Inferior parietal cortex (tissue), 1 donor: ENCODE measurements around the gene CNTN3.

Experiments used
- DNase-seq: peaks from one replicate; pipeline ENCODE4 v3.0.0-alpha.2; 2016; ENCODE audit errors: extremely low spot score

Gene CNTN3

DNA sequence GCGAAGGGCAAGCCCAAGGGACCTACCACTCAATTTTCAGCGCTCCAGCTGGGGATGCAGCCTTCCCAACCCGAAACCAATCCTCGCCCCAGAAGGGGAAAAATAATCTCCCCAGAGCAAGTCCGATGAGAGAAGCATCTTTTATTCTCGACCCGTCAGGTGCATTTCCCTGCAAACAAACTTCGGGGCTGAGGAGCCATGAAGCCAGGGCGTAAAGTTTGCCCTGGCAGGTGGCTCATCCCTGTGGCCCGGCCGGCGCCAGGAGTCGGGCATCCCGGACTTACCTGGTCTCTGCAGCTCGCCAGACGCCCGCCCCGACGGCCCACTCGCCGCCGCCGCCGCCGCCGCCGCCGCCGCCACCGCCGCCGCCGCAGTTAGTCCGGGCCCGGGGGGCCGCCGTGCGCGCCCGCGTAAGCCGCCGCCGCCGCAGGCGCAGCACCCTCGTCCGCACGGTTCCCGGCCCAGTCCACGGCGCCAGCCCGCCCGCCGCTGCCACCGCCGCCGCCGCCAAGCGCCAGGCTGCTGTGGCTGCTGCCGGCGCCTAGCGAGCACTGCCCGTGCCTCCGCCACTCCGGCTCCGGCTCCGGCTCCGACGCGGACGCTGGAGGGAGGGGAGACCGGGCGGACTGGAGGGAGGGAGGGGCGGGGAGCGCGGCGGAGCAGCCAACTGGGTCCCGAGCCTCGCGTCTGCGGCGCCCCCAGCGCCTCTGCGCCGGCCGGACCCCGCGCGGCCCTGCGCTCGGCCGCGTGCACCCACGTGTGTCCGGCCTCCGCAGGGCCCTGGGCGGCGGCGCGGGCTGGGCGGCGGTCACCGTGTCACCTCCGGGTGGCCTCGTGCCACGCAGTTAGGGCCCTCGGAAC, at the start of gene CNTN3:
CNTN3 (minus strand) TSS at position 553 of the 861 bp plus-strand sequence. CDS start 93,547 bp downstream, outside the sequence.
- no peak for DNase-seq

GRCh38 chr3:74663178-74663577, 48.7 kb upstream of the CNTN3 start:
- no peak for DNase-seq

GRCh38 chr3:74661672-74662071, 47.2 kb upstream of the CNTN3 start:
- no peak for DNase-seq

- DNase-seq, result no peak
Measured at GRCh38 chr3:74651885-74652284, 37.4 kb upstream of the CNTN3 start.

DNA sequence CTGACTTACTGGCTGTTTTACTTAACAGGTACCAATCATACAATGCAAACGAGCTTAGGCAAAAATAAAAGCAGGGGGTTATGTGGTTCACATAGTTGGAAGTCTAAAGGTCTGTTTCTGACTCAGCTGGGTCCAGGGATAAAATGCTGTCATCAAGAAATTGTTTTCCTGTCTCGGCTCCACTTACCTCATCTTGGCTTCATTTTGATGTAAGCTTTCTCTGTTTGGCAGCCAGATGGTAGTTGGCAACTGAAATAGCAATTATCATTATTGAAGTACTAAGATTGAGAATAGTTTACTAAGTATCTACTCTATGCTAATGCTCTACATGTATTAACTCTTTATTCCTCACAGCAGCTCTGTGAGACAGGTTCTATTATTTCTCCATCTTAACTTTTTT, 36.8 kb upstream of the CNTN3 start:
- DNase-seq, result no peak

DNA sequence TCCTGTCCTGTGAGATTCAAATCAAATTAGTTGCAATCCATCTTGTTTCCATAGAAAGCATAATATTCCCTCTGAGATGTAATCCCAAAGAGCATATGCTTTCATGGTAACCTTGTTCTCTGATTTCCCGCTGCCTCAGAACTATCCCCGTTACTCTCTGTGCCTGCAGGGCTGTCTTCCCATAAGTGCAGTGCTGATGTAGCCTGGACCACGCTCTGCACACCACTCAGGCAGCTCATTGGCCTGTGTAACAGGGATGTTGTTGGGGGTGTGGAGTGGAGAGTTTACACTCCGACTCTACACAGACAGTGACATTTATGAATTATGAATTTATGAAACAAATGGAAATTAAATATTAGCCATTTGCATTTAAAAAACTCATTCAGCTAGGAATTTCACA, 33.6 kb upstream of the CNTN3 start:
- DNase-seq, result no peak

DNA sequence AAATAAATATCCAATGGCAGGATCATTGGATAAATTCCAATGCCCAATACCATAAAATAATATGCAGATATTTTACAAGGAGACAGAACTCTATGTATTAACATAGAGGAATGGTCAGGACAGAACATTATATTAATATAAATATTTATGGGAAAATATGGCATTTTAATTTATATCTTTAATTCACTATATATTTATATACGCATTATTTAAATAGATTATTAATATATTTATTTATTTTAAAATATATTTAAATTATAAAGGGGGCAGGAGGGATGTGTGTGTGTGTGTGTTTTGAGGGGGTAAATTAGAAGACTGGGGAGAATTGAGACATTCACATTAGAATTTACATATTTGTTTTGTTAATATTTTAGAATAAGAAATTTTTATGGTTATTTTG, 31.6 kb upstream of the CNTN3 start:
- DNase-seq, result no peak

- DNase-seq, result no peak
Measured at GRCh38 chr3:74643636-74644035, 29.2 kb upstream of the CNTN3 start.

DNA sequence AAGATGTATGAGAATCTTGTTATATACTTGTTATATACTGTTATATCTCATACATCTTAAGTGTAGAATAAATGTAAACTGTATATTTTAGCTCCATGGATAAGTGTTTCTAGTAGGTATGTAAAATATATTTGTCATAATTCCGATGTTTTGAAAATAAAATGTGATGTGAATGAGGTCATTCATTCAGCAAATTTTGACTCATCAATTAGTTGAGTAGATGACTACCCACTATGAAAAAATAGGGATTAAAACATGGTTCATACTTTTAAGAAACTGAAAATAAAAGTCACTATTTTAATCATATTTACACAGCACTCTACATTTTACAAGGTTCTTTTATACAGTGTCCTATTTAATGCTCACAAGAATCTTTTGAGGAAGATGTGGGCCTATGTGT, 28.4 kb upstream of the CNTN3 start:
- DNase-seq, result no peak

GRCh38 chr3:74640211-74640610, 25.8 kb upstream of the CNTN3 start:
- no peak for DNase-seq

DNA sequence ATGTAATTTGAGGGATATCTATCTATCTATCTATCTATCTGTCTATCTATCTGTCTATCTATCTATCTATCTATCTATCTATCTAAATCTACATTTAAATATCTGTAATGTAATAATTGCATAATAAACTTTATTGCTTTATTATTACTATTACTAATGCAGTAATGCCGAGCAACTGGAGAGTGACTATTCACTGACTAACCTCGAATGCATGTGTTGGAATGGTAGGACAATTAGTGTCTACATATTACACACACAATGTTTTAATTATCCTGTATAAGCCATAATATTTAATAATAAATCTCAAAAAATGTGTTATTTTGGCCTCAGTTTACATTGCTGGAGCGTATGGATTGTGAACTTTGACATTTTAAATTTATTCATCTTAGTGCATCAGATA, 25.2 kb upstream of the CNTN3 start:
- DNase-seq, result no peak

DNA sequence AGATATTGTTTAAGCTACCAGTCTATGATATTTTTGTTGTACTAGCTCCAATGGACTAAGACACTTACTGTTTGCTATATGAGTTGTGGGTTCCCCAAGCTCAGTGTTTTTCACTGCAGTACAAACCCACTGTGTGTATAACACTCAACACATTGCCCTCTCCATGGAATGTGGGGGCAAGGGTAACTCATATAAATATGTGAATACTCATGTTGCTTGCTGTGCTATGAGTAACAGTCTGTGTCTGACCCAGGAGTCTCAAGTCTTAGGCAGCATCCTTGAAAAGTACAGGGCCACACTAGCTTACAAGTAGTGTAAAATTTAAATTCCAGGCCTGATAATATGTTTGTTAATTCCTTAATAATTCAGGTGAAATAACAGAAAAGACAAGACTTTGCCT, 22.5 kb upstream of the CNTN3 start:
- DNase-seq, result no peak

DNA sequence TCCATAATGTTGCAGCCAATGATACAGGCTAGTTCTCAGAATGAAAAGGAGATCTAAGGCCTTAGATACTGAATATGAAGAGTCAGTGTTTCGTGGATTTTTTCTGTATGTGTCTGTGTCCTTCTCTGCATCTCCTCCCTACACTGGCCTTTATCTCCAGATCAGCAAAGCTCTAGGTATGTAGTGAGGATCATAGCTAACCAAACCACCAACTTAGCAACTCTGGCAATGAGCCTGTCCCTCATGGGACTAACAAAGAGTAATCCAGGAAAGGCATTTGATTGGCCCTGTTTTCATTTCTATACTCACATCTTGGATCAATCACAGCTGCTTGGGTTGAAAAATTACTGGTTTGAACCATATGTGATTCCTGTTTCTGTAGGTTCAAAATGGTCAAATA, 18.6 kb upstream of the CNTN3 start:
- no peak for DNase-seq

DNA sequence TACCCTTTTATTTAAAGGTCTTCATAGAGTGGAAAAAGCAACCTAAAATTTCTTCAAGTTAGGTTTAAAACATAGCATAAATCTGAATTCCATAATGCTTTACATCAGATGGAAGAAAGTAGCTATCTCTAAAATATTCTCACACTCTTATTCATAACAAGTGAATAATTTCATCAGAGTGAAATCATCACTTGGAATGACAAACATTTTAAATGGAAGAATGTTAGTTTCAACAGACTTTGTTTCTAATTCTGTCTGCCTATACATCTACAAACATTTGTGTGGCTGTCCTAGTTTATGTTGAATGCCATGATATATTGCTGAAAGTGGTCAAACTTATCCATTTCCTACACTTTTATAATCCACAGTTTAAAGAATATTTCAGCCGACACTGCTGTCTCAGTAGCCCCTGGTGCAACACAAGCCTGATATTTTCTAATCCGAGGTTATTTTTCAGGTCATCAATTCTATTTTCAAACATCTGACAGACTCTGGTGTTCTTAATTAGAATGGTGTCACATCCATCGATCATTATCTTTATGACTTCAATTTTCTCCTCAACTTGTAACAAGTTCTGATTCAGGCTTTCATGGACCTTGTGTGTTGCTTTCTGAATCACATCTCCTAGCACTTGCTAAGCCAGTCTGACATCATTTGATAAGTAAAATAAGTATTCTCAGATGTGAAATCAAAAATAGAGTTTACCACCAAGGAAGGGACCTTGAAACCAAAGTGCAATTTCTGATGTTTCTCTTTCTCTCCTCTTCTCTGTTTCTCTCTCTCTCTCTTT, 17.1 kb upstream of the CNTN3 start:
- no peak for DNase-seq

DNA sequence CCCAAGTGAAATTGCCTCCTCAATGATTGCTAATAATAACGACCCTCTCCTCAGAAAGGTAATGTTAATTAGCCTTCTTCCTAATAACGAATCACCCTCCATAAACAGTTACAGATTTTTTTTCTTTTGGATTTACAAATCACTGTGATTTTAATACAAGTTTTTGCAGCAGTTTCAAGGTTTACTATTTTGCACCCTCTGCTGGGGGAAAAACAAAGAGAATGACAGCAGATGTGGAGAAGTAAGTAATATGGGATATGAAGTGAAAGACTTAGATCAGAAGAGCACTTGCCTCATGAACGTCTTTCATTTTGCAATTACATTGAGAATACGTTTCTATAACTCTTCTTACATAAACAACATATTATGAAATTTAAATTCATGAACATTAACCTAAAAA, 16.1 kb upstream of the CNTN3 start:
- peak; percentile 60 for DNase-seq

DNA sequence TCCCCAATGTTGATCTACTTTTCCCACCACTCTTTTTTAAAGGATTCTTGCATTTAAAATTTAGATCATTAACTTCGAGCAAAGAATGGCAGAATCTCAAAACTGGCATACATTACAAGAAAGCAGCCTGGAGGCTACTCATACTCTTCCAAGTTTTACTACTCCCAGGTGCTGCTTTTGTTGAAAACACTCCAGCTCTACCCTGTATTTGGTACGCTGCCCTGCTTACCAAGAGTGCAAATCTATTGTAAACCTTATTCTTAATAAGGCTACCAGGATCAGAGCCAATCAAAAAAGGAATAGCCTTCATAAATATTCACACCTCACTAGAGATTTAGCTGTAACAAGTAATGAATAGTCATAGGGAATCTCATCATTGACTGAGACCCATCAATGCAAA, 11.6 kb upstream of the CNTN3 start:
- DNase-seq, result no peak

DNA sequence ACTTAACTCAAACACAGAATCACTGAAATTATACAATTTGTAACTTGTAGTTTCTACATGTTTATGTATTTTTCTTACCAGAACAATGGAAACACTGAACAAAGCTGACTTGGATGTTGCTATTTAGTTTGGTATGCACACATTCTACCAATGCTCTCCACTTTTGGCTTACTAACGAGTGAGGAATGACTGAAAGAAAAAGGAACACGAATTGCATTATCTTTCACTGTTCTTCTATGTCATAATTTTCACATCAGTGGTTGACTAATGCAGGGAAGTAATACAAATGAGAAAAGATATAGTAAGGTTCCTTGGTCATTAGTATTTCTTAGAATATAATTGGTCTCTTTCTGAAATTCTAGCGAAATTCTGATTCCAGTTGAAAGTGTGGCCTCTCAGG, 9.8 kb upstream of the CNTN3 start:
- DNase-seq, result no peak

DNA sequence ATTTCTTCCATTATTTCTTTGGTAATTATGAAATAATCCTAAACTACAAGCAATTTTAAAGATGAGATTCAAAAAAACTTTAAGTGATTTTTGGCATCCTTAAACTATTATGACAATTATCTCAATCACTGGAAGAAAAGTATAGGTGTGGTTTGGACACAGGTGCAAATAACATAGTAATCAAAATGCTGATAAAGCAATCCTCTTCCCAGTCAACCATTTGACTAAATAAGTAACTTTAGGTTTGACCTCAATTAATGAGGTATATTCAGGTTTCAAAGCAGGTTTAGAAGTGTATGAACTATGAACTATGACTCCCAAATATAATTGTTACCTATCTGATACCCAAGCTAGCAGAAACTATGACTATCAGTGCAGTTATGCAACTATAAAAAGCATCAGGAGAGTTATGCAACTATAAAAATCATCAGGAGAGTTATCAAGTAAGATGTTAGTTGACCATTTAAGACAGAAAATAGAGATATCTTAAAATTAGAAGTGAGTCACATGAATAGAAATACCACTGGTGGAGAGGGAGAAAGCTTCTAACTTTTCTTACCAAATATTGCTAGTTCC, 8.9 kb upstream of the CNTN3 start:
- DNase-seq, result no peak

- DNase-seq, result no peak
Measured at GRCh38 chr3:74621581-74621980, 7.1 kb upstream of the CNTN3 start.

DNA sequence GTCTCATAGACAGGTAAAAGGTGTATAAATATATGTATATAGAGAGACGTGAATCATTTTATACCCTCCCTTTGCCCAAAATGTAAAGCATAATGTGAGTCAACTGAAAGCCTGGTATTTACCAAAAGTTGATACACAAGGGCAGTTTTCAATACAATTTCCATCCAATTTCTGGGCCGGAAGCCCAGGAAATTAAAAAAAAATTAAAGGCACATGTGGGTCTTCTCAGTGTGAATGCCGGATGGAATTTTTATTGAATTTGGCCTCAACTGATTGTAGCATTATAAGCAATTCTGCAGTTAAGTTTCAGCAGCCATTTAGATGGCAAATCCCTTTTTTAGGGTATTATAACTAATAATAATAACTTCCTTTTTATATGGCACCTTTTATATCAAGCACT, 3.3 kb upstream of the CNTN3 start:
- no peak for DNase-seq

- no peak for DNase-seq
Measured at GRCh38 chr3:74613521-74614106, 845 bp downstream of the CNTN3 start.

- peak; percentile 22 for DNase-seq
Measured at GRCh38 chr3:74613060-74613459, 1.4 kb downstream of the CNTN3 start.
